Mesenchymal stem cell (in vitro differentiated cells and primary cell): ENCODE measurements around the gene FZD4.
A peak's percentile ranks its signal among the peaks of the same experiment; 100 is the strongest.

Experiments used
- DNase-seq: peaks from one replicate; pipeline ENCODE4 v3.0.0-alpha.2; 2013
- H2AFZ ChIP-seq: one replicate; pipeline ENCODE4 v1.6.1; 2013; ENCODE audit warnings: low read depth, mild to moderate bottlenecking, control low read depth, inconsistent platforms, low read length, moderate library complexity
- H2AK5ac ChIP-seq: 2 replicates; pipeline ENCODE4 v1.6.1; 2013; ENCODE audit warnings: low read length, moderate library complexity, mild to moderate bottlenecking, inconsistent platforms; ENCODE audit not compliant: severe bottlenecking
- H2BK120ac ChIP-seq: one replicate; pipeline ENCODE4 v1.6.1; 2013; ENCODE audit warnings: low read depth, mild to moderate bottlenecking, inconsistent platforms, low read length, moderate library complexity
- H2BK12ac ChIP-seq, 2 experiments: one replicate each; pipeline ENCODE4 v1.6.1; 2013; ENCODE audit warnings: inconsistent platforms in 2 of 2, low read length in 2 of 2, mild to moderate bottlenecking in 2 of 2, moderate library complexity in 2 of 2, control low read depth in 1 of 2
- H2BK15ac ChIP-seq: one replicate; pipeline ENCODE4 v1.6.1; 2013; ENCODE audit warnings: mild to moderate bottlenecking, low read depth, inconsistent platforms; ENCODE audit not compliant: poor library complexity, severe bottlenecking
- H2BK5ac ChIP-seq: 2 replicates; pipeline ENCODE4 v1.6.1; 2013; ENCODE audit warnings: low read depth, mild to moderate bottlenecking, low read length, control low read depth, inconsistent platforms; ENCODE audit not compliant: poor library complexity, severe bottlenecking
- H3K14ac ChIP-seq, 2 experiments: one replicate each; pipeline ENCODE4 v1.6.1; 2013; ENCODE audit warnings: inconsistent platforms in 2 of 2, low read length in 2 of 2, control low read depth in 1 of 2, mild to moderate bottlenecking in 1 of 2, moderate library complexity in 1 of 2
- H3K18ac ChIP-seq, 2 experiments: one replicate each; pipeline ENCODE4 v1.6.1; 2013; ENCODE audit warnings: inconsistent platforms in 2 of 2, low read length in 2 of 2, control low read depth in 1 of 2, low read depth in 1 of 2, mild to moderate bottlenecking in 1 of 2
- H3K23ac ChIP-seq, 2 experiments: one replicate each; pipeline ENCODE4 v1.6.1; 2013; ENCODE audit warnings: inconsistent platforms in 2 of 2, low read length in 2 of 2, mild to moderate bottlenecking in 2 of 2, moderate library complexity in 2 of 2, control low read depth in 1 of 2
- H3K27ac ChIP-seq: 2 replicates; pipeline ENCODE4 v1.5.1; 2013; ENCODE audit warnings: mild to moderate bottlenecking, moderate library complexity, low read length, control low read depth, inconsistent platforms; ENCODE audit not compliant: poor library complexity, severe bottlenecking
- H3K27me3 ChIP-seq, 2 experiments: 2 replicates each; pipeline versions ENCODE4 v1.6.1 to v1.7.0; 2013; ENCODE audit warnings: low read length in 2 of 2, mild to moderate bottlenecking in 2 of 2, moderate library complexity in 2 of 2, control low read depth in 1 of 2, inconsistent platforms in 1 of 2; ENCODE audit not compliant: control insufficient read depth in 1 of 2, insufficient read depth in 1 of 2
- H3K36me3 ChIP-seq, 2 experiments: 2 replicates each; pipeline versions ENCODE4 v1.6.1 to v1.7.0; 2013; ENCODE audit warnings: low read length in 2 of 2, control low read depth in 1 of 2, inconsistent platforms in 1 of 2, low read depth in 1 of 2, mild to moderate bottlenecking in 1 of 2; ENCODE audit not compliant: insufficient read depth in 2 of 2, control insufficient read depth in 1 of 2
- H3K4ac ChIP-seq, 2 experiments: one replicate each; pipeline ENCODE4 v1.6.1; 2013; ENCODE audit warnings: inconsistent platforms in 2 of 2, low read length in 2 of 2, mild to moderate bottlenecking in 2 of 2, moderate library complexity in 2 of 2, control low read depth in 1 of 2, low read depth in 1 of 2
- H3K4me1 ChIP-seq: 2 replicates; pipeline ENCODE4 v1.6.1; 2013; ENCODE audit warnings: low read depth, low read length, control low read depth; ENCODE audit not compliant: control insufficient read depth, insufficient read depth
- H3K4me2 ChIP-seq: 2 replicates; pipeline ENCODE4 v1.6.1; 2013; ENCODE audit warnings: low read length, mild to moderate bottlenecking, inconsistent platforms; ENCODE audit not compliant: poor library complexity, severe bottlenecking
- H3K4me3 ChIP-seq, 2 experiments: 2 replicates each; pipeline versions ENCODE4 v1.5.1 to v1.7.0; 2013; ENCODE audit warnings: low read length in 2 of 2, mild to moderate bottlenecking in 2 of 2, control low read depth in 1 of 2, low read depth in 1 of 2; ENCODE audit not compliant: insufficient read depth in 1 of 2
- H3K79me1 ChIP-seq: replicated peaks from 2 replicates; pipeline ENCODE4 v1.6.1; 2013; ENCODE audit warnings: mild to moderate bottlenecking, control low read depth, low read length, inconsistent platforms; ENCODE audit not compliant: poor library complexity, severe bottlenecking
- H3K9ac ChIP-seq: 2 replicates; pipeline ENCODE4 v1.7.0; 2013; ENCODE audit warnings: mild to moderate bottlenecking, low read length, moderate library complexity
- H3K9me3 ChIP-seq: 2 replicates; pipeline ENCODE4 v1.7.0; 2013; ENCODE audit warnings: mild to moderate bottlenecking, low read length; ENCODE audit not compliant: control insufficient read depth
- H4K8ac ChIP-seq: one replicate; pipeline ENCODE4 v1.6.1; 2013; ENCODE audit warnings: inconsistent platforms, mild to moderate bottlenecking, low read length, moderate library complexity
- H4K91ac ChIP-seq: one replicate; pipeline ENCODE4 v1.6.1; 2013; ENCODE audit warnings: mild to moderate bottlenecking, low read length, inconsistent platforms
- WGBS: methylation state at CpG from one replicate; pipeline ENCODE4 v1.1.7; 2013; ENCODE audit warnings: mixed read lengths; 5-methylcytosine and 5-hydroxymethylcytosine counted together

The FZD4 gene

DNA sequence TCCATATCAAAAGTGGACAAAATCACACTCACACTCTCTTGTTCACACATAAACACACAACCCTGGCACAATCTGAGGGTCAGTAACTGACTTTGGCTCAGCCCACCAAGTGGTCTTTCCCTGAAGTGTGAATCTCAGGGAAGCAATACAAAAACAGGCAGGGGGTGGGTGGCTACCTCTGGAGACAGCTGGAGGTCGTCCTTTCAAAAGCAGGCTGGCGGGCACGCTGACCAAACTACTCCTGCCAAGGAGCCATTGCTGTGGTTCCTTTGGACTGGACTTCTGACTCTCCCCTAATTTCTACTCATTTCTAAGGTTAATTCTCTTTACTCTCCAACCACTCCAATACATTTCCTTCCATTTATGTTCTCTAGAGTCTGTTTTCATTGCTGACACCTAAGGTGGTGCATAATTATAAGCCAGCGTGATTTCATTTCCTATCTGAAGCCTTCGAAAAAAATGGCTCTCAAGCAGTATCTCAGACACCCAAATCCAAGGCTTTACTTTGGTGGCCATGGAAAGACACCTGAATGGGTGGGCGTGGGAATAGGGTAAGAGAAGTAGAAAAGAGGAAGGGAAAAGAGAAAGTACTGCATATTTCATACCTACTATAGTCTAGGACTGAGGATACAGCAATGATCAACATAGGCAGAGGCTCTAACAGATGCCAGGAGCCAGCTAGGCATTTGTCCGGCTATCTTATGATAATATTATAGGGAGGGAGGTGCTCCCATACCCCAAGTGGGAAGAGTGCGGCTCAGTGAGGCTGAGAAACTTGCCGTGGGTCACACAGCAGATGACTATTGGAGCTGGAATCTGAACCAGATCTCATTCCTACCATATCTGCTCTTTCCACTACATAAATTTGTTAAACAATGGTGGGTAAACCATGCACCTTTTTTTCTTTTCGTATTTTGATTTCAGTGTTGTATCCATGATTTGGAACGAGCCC is 22.0 kb downstream of the FZD4 start:
- no peak overlapping the region for H2AK5ac ChIP-seq
- H4K8ac ChIP-seq, result no peak overlapping the region
- peaks cover 1% of the 10 kb centered on the region for H3K79me1 ChIP-seq
- H3K4ac ChIP-seq, result no peak overlapping the region
- peak overlapping the region in 1 of 2 experiments; percentile 27 for H3K4me3 ChIP-seq
- H2AFZ ChIP-seq, result no peak overlapping the region
- no peaks in the 10 kb centered on the region for H3K27me3 ChIP-seq
- 92% methylated on average over 6 of the region's 11 CpGs for WGBS
- no peak for DNase-seq
- peaks cover 0 to 3% of the 10 kb centered on the region in 2 experiments for H3K36me3 ChIP-seq
- no peak overlapping the region for H3K4me2 ChIP-seq
- peak overlapping the region; percentile 2 for H2BK120ac ChIP-seq
- no peak overlapping the region for H3K14ac ChIP-seq
- peak overlapping the region; percentile 68 for H3K9ac ChIP-seq
- no peaks in the 10 kb centered on the region for H3K9me3 ChIP-seq
- no peak overlapping the region for H2BK15ac ChIP-seq
- H3K18ac ChIP-seq, result no peak overlapping the region
- H2BK5ac ChIP-seq, result no peak overlapping the region
- peak overlapping the region in 1 of 2 experiments; percentile 32 for H2BK12ac ChIP-seq
- H3K27ac ChIP-seq, result no peak overlapping the region
- peaks cover 6% of the 10 kb centered on the region for H3K4me1 ChIP-seq
- no peak overlapping the region for H3K23ac ChIP-seq
- H4K91ac ChIP-seq, result peak overlapping the region; percentile 61

DNA sequence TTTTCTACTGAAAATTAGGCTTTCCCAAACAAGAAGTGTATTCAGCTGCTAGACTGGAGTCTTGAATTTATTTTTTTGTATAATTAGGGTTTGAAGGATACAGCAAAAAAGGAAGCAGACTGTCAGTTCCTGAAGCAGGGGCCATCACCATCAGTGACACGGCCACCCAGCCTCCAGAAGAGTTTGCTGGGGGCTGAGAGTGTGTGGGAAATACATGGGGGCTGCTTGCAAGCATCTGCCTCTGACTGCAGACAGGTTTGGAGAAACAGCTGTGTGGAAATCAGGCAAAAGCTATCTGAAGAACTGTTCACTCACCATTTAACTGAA is 23.0 kb downstream of the FZD4 start:
- no peak overlapping the region for H2AK5ac ChIP-seq
- no peak overlapping the region for H3K23ac ChIP-seq
- H4K91ac ChIP-seq, result no peak overlapping the region
- H3K4me2 ChIP-seq, result no peak overlapping the region
- H2BK120ac ChIP-seq, result no peak overlapping the region
- H3K14ac ChIP-seq, result no peak overlapping the region
- DNase-seq, result no peak
- H3K18ac ChIP-seq, result no peak overlapping the region
- no peak overlapping the region for H2BK5ac ChIP-seq
- H3K9ac ChIP-seq, result peak overlapping the region; percentile 68
- no peaks in the 10 kb centered on the region for H3K36me3 ChIP-seq
- no peak overlapping the region for H2BK12ac ChIP-seq
- peak overlapping the region in 1 of 2 experiments; percentile 21 for H3K4me3 ChIP-seq
- no peak overlapping the region for H2AFZ ChIP-seq
- H3K9me3 ChIP-seq, result no peaks in the 10 kb centered on the region
- 24% methylated on average over 1 of the region's 1 CpG for WGBS
- H3K27ac ChIP-seq, result no peak overlapping the region
- H3K4me1 ChIP-seq, result peaks cover 6% of the 10 kb centered on the region
- no peak overlapping the region for H3K4ac ChIP-seq
- no peaks in the 10 kb centered on the region for H3K27me3 ChIP-seq
- no peak overlapping the region for H2BK15ac ChIP-seq
- no peak overlapping the region for H4K8ac ChIP-seq
- H3K79me1 ChIP-seq, result peaks cover 1% of the 10 kb centered on the region

GRCh38 chr11:86931548-86932258 is 23.5 kb downstream of the FZD4 start:
- H3K9ac ChIP-seq, result peak overlapping the region; percentile 68
- no peaks in the 10 kb centered on the region for H3K27me3 ChIP-seq
- H2BK5ac ChIP-seq, result no peak overlapping the region
- peaks cover 6% of the 10 kb centered on the region for H3K4me1 ChIP-seq
- H2BK12ac ChIP-seq, result no peak overlapping the region
- DNase-seq, result peak; percentile 46
- H3K4me2 ChIP-seq, result no peak overlapping the region
- H2BK120ac ChIP-seq, result no peak overlapping the region
- WGBS, result 28% methylated on average over 8 of the region's 8 CpGs
- no peak overlapping the region for H2AK5ac ChIP-seq
- H2AFZ ChIP-seq, result no peak overlapping the region
- H2BK15ac ChIP-seq, result no peak overlapping the region
- no peak overlapping the region for H3K18ac ChIP-seq
- no peaks in the 10 kb centered on the region for H3K9me3 ChIP-seq
- no peak overlapping the region for H3K4ac ChIP-seq
- H3K14ac ChIP-seq, result no peak overlapping the region
- H4K91ac ChIP-seq, result no peak overlapping the region
- peak overlapping the region in 1 of 2 experiments; percentile 21 for H3K4me3 ChIP-seq
- H3K36me3 ChIP-seq, result no peaks in the 10 kb centered on the region
- no peak overlapping the region for H4K8ac ChIP-seq
- no peak overlapping the region for H3K23ac ChIP-seq
- peaks cover 3% of the 10 kb centered on the region for H3K79me1 ChIP-seq
- no peak overlapping the region for H3K27ac ChIP-seq

DNA sequence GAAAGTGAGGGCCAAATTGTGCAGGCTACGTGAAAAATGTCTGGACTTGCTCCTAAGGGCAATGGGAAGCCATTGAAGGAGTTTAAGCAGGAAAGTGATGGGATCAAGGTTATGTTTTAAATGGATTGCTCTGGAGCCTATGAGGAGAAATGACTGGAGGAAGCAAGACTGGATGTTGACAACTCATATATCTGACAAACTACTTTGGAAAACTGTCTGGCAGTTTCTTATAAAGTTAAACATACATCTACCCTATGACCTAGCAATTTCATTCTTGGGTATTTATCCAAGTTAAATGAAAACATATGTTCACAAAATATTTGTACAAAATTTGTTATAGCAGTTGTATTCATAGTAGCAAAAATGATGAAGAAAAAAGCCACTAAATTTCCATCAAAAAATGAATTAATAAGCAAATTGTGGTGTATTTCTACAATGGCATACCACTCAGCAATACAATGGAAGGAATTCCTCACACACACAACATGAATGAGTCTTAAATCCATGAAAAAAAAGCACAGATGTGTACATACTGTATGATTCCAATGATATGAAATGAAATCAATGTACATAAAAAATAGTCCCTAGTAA is 24.1 kb downstream of the FZD4 start:
- peaks cover 5% of the 10 kb centered on the region for H3K79me1 ChIP-seq
- no peak overlapping the region for H3K4ac ChIP-seq
- H2BK15ac ChIP-seq, result no peak overlapping the region
- H3K36me3 ChIP-seq, result no peaks in the 10 kb centered on the region
- H2AFZ ChIP-seq, result no peak overlapping the region
- H2BK12ac ChIP-seq, result no peak overlapping the region
- peak overlapping the region in 1 of 2 experiments; percentile 43 for H3K18ac ChIP-seq
- H3K23ac ChIP-seq, result no peak overlapping the region
- no peak for DNase-seq
- WGBS, result 71% methylated on average over 1 of the region's 1 CpG
- no peak overlapping the region for H3K27ac ChIP-seq
- no peak overlapping the region for H4K91ac ChIP-seq
- H3K27me3 ChIP-seq, result no peaks in the 10 kb centered on the region
- no peak overlapping the region for H2BK120ac ChIP-seq
- peak overlapping the region; percentile 51 for H2AK5ac ChIP-seq
- no peak overlapping the region for H2BK5ac ChIP-seq
- H3K9me3 ChIP-seq, result no peaks in the 10 kb centered on the region
- H3K4me3 ChIP-seq, result peak overlapping the region in 1 of 2 experiments; percentile 39
- H3K14ac ChIP-seq, result no peak overlapping the region
- peaks cover 6% of the 10 kb centered on the region for H3K4me1 ChIP-seq
- peak overlapping the region; percentile 68 for H3K9ac ChIP-seq
- H3K4me2 ChIP-seq, result no peak overlapping the region
- H4K8ac ChIP-seq, result peak overlapping the region; percentile 88
